Tibial nerve (tissue), 4 donors: ENCODE data around the gene B4GALT3. TPM values are rescaled to one million over a fixed set of nuclear protein-coding genes. Genes with fewer than 3 reads are reported as not detected.

ENCODE experiments used
- DNase-seq, 2 donors: peaks; one replicate each; pipeline ENCODE4 v3.0.0-alpha.2; 2019; ENCODE audit warnings: low spot score in 2 of 2
- H3K27ac ChIP-seq, 4 donors: fragments of 200-600 bp; sonication (generic) in 3 of 4; one replicate each; pipeline ENCODE4 v1.5.1; 2017 to 2019; ENCODE audit warnings: mild to moderate bottlenecking in 1 of 4
- H3K27me3 ChIP-seq, 2 donors: fragments of 200-600 bp; sonication (generic) in 1 of 2; one replicate each; pipeline versions ENCODE4 v1.5.1 to v1.6.0; 2017 to 2019
- H3K36me3 ChIP-seq, 3 donors: fragments of 200-600 bp; sonication (generic); one replicate each; pipeline ENCODE4 v1.5.1; 2018 to 2019
- H3K4me1 ChIP-seq, 4 donors: fragments of 200-600 bp; sonication (generic) in 3 of 4; one replicate each; pipeline ENCODE4 v1.5.1; 2017 to 2019
- H3K4me3 ChIP-seq, 4 donors: fragments of 200-600 bp; sonication (generic) in 3 of 4; one replicate each; pipeline ENCODE4 v1.5.1; 2017 to 2019; ENCODE audit warnings: mild to moderate bottlenecking in 1 of 4, moderate library complexity in 1 of 4
- H3K9me3 ChIP-seq, 4 donors: fragments of 200-600 bp; sonication (generic) in 3 of 4; one replicate each; pipeline ENCODE4 v1.5.1; 2017 to 2019
- CTCF ChIP-seq, 5 experiments: fragments of 200-600 bp in 3 of 5; fragments of 450-650 bp in 2 of 5; sonication (generic) in 3 of 5; IDR thresholded peaks; one replicate each; pipeline ENCODE4 v1.5.1; 2016 to 2019; ENCODE audit warnings: antibody characterized with exemption in 5 of 5, mild to moderate bottlenecking in 3 of 5, moderate library complexity in 2 of 5
- EP300 ChIP-seq, 2 donors: sonication (generic); formaldehyde crosslinking; IDR thresholded peaks; one replicate each; pipeline ENCODE4 v1.6.1; 2017; ENCODE audit warnings: antibody characterized with exemption in 2 of 2, mild to moderate bottlenecking in 1 of 2
- POLR2A ChIP-seq, 2 donors: fragments of 450-650 bp; IDR thresholded peaks; one replicate each; pipeline ENCODE4 v1.6.1; 2017; ENCODE audit warnings: antibody characterized with exemption in 2 of 2, mild to moderate bottlenecking in 2 of 2, moderate library complexity in 2 of 2
- WGBS, 2 donors: methylation state at CpG; one replicate each; pipeline ENCODE4 v1.1.5; 2018; 5-methylcytosine and 5-hydroxymethylcytosine counted together
- total RNA-seq, 4 donors: library from RNA; depleted of rRNA; stranded (reverse); fragments of >200 nt; gene quantifications; one replicate each; pipeline ENCODE4 v1.1.0, GENCODE V29; 2016

Gene B4GALT3
- total RNA-seq, 4 donors from 2014 or later = 18.8 to 41.4 (median 24.3) TPM

- peak; percentile 66 to 80 for DNase-seq
- peaks cover 0 to 25% (median 13%) of the 10 kb centered on the region in 4 donors for H3K4me1 ChIP-seq
- WGBS, 2 donors = 1% methylated on average over 33 of the region's 33 CpGs
Observed at GRCh38 chr1:161153682-161154337, 23.5 kb downstream of the B4GALT3 start, which contains the start of gene UFC1. Gene UFC1 (plus strand): TSS chr1:161153978. CDS start chr1:161153998, 20 bp downstream.

GRCh38 chr1:161153176-161153575 is 24.1 kb downstream of the B4GALT3 start:
- H3K36me3 ChIP-seq = peaks cover 0 to 15% (median 0%) of the 10 kb centered on the region in 3 donors
- no peak for TF ChIP-seq CTCF (IDR thresholded peaks at IDR 0.05)
- no peak for TF ChIP-seq POLR2A (IDR thresholded peaks at IDR 0.05)
- TF ChIP-seq EP300 (IDR thresholded peaks at IDR 0.05) = no peak
- H3K4me1 ChIP-seq = peaks cover 0 to 20% (median 10%) of the 10 kb centered on the region in 4 donors
- DNase-seq = no peak
- H3K9me3 ChIP-seq = no peaks in the 10 kb centered on the region
- H3K27me3 ChIP-seq = no peaks in the 10 kb centered on the region
- peak overlapping the region; percentile 92 to 98 (median 94) for H3K27ac ChIP-seq
- H3K4me3 ChIP-seq = peak overlapping the region; percentile 57 to 84 (median 70)
- 18 to 20% methylated on average over 9 of the region's 9 CpGs for WGBS, 2 donors

More at GRCh38 chr1:161153682-161154337, 23.5 kb downstream of the B4GALT3 start, which contains the start of gene UFC1:
- Histone ChIP-seq H3K36me3 (peaks cover 0 to 17% (median 0%) of the 10 kb centered on the region in 3 donors), H3K4me3 (peak within 1 kb of the TSS; percentile 57 to 84 (median 70)), H3K27me3 (no peaks in the 10 kb centered on the region), H3K27ac (peak within 1 kb of the TSS; percentile 92 to 98 (median 94)), H3K9me3 (no peaks in the 10 kb centered on the region)
- peak in 1 of 2 donors; percentile 88 for TF ChIP-seq EP300 (IDR thresholded peaks at IDR 0.05)
- TF ChIP-seq POLR2A (IDR thresholded peaks at IDR 0.05) = peak; percentile 10 to 23
- TF ChIP-seq CTCF (IDR thresholded peaks at IDR 0.05) = peak in 1 of 5 experiments; percentile 12

GRCh38 chr1:161145832-161146231 is 31.5 kb downstream of the B4GALT3 start:
- TF ChIP-seq CTCF (IDR thresholded peaks at IDR 0.05) (no peak), EP300 (IDR thresholded peaks at IDR 0.05) (no peak), POLR2A (IDR thresholded peaks at IDR 0.05) (no peak)
- no peak for DNase-seq
- Histone ChIP-seq H3K4me1 (no peaks in the 10 kb centered on the region), H3K4me3 (no peak overlapping the region), H3K9me3 (no peaks in the 10 kb centered on the region), H3K36me3 (no peaks in the 10 kb centered on the region), H3K27ac (no peak overlapping the region), H3K27me3 (no peaks in the 10 kb centered on the region)
- 77 to 83% methylated on average over 3 of the region's 3 CpGs for WGBS, 2 donors

- no peak for TF ChIP-seq CTCF (IDR thresholded peaks at IDR 0.05)
- TF ChIP-seq EP300 (IDR thresholded peaks at IDR 0.05) = no peak
- no peak for TF ChIP-seq POLR2A (IDR thresholded peaks at IDR 0.05)
- H3K27me3 ChIP-seq = no peaks in the 10 kb centered on the region
- no peaks in the 10 kb centered on the region for H3K36me3 ChIP-seq
- 89 to 93% methylated on average over 29 of the region's 29 CpGs for WGBS, 2 donors
- no peak overlapping the region for H3K27ac ChIP-seq
- H3K9me3 ChIP-seq = no peaks in the 10 kb centered on the region
- H3K4me3 ChIP-seq = no peak overlapping the region
- no peak for DNase-seq
- H3K4me1 ChIP-seq = peaks cover 0 to 10% (median 0%) of the 10 kb centered on the region in 4 donors
Observed at GRCh38 chr1:161140755-161141400, 36.4 kb downstream of the B4GALT3 start.

GRCh38 chr1:161139766-161140165 is 37.5 kb downstream of the B4GALT3 start:
- no peak overlapping the region for H3K27ac ChIP-seq

More at GRCh38 chr1:161139766-161140165, 37.5 kb downstream of the B4GALT3 start:
- Histone ChIP-seq H3K4me3 (no peak overlapping the region), H3K27me3 (no peaks in the 10 kb centered on the region), H3K4me1 (peaks cover 0 to 11% (median 0%) of the 10 kb centered on the region in 4 donors), H3K36me3 (no peaks in the 10 kb centered on the region), H3K9me3 (no peaks in the 10 kb centered on the region)
- WGBS, 2 donors = 15% methylated on average over 1 of the region's 1 CpG
- TF ChIP-seq EP300 (IDR thresholded peaks at IDR 0.05) (no peak), CTCF (IDR thresholded peaks at IDR 0.05) (peak; percentile 14 to 39 (median 32))
- DNase-seq = peak in 1 of 2 donors; percentile 72
